OCI-LY7 (cell line): Measurements from ENCODE around the gene SPG21. TPM values are rescaled to one million over a fixed set of nuclear protein-coding genes. Genes with fewer than 3 reads are reported as not detected.

Experiments
- BruUV-seq: library from RNA; stranded (reverse); fragments of 400-500 nt; replicated peaks from 2 replicates; lab custom pipeline; 2021; lab: Mats Ljungman, UMichigan
- CTCF ChIA-PET: fragments of 300-600 bp; sonication (Branson Sonifier 250); formaldehyde crosslinking; loops from one replicate; lab custom pipeline; 2022; ENCODE audit warnings: antibody characterized with exemption; ENCODE audit not compliant: unreplicated experiment; lab: Charles Lee
- POLR2A ChIA-PET: fragments of 300-600 bp; sonication (Branson Sonifier 250); formaldehyde crosslinking; loops from one replicate; lab custom pipeline; 2022; ENCODE audit warnings: antibody characterized with exemption; lab: Charles Lee
- DNase-seq: peaks from one replicate; pipeline ENCODE4 v3.0.0-alpha.2; 2015; ENCODE audit warnings: low spot score
- H2AFZ ChIP-seq: fragments of 200-600 bp; sonication (generic), shearing (Covaris generic); 2 replicates; pipeline ENCODE4 v1.6.1; 2014; ENCODE audit warnings: mild to moderate bottlenecking, antibody characterized with exemption, low read length, moderate library complexity
- H3K27ac ChIP-seq: fragments of 200-600 bp; sonication (generic); 2 replicates; pipeline ENCODE4 v1.5.1; 2014; ENCODE audit warnings: mixed run types, low read depth, mild to moderate bottlenecking, moderate library complexity, low read length, inconsistent platforms; ENCODE audit not compliant: poor library complexity, severe bottlenecking
- H3K36me3 ChIP-seq: fragments of 200-600 bp; sonication (generic); 2 replicates; pipeline ENCODE4 v1.6.1; 2014; ENCODE audit warnings: mild to moderate bottlenecking, antibody characterized with exemption, low read length, moderate library complexity, mixed read lengths; ENCODE audit not compliant: insufficient read depth
- H3K4me1 ChIP-seq: fragments of 200-600 bp; sonication (generic); 2 replicates; pipeline ENCODE4 v1.5.1; 2014; ENCODE audit warnings: mild to moderate bottlenecking, low read length; ENCODE audit not compliant: insufficient read depth, poor library complexity, severe bottlenecking
- H3K4me2 ChIP-seq: fragments of 200-600 bp; sonication (generic); 2 replicates; pipeline ENCODE4 v1.6.1; 2014; ENCODE audit warnings: mild to moderate bottlenecking, low read length
- H3K4me3 ChIP-seq: fragments of 200-600 bp; sonication (generic); 2 replicates; pipeline ENCODE4 v1.5.1; 2014; ENCODE audit warnings: mild to moderate bottlenecking, low read depth, low read length; ENCODE audit not compliant: poor library complexity, severe bottlenecking
- H3K79me2 ChIP-seq: fragments of 200-600 bp; sonication (generic); 2 replicates; pipeline ENCODE4 v1.6.1; 2016; ENCODE audit warnings: low read depth, mild to moderate bottlenecking, low read length, moderate library complexity, mixed read lengths; ENCODE audit not compliant: insufficient read depth
- H3K9me2 ChIP-seq: fragments of 200-600 bp; sonication (generic); 2 replicates; pipeline ENCODE4 v1.6.1; 2016; ENCODE audit warnings: mild to moderate bottlenecking, low read length, mixed read lengths; ENCODE audit not compliant: insufficient read depth
- H3K9me3 ChIP-seq: fragments of 200-600 bp; sonication (generic); 2 replicates; pipeline ENCODE4 v1.6.1; 2014; ENCODE audit warnings: mild to moderate bottlenecking, mixed run types, low read length, mixed read lengths
- H4K20me1 ChIP-seq: fragments of 200-600 bp; sonication (generic); 2 replicates; pipeline ENCODE4 v1.6.1; 2014; ENCODE audit warnings: mild to moderate bottlenecking, antibody characterized with exemption, low read length, moderate library complexity, mixed read lengths; ENCODE audit not compliant: insufficient read depth
- EZH2phosphoT487 ChIP-seq: fragments of 200-600 bp; sonication (generic); IDR thresholded peaks from 2 replicates; pipeline ENCODE4 v1.6.1; 2018; ENCODE audit warnings: low read depth, borderline replicate concordance, mild to moderate bottlenecking, mixed run types, antibody characterized with exemption, low read length, moderate library complexity, mixed read lengths
- intact Hi-C: fragments of 100-400 bp; cut with micrococcal nuclease; formaldehyde crosslinking; loops from one replicate; pipeline ENCODE4 v1.10.0; 2022; ENCODE audit not compliant: unreplicated experiment
- total RNA-seq, 2 experiments: library from RNA; depleted of rRNA in 1 of 2; stranded (reverse); fragments of >200 nt in 1 of 2; shearing (Covaris generic) in 1 of 2; gene quantifications; 2 replicates each; pipeline ENCODE4 v1.2.3, GENCODE V29; 2014 to 2022
- TF ChIP-seq, protein P1 (sequence below): fragments of 200-600 bp; sonication (generic); conservative IDR thresholded peaks from 2 replicates; pipeline ENCODE4 v1.5.1; 2014; ENCODE audit warnings: mild to moderate bottlenecking, antibody characterized with exemption, low read length, moderate library complexity, mixed read lengths

Gene SPG21
- total RNA-seq, 2 experiments from 2014 or later, result 56.4 to 83.9 TPM

GRCh38 chr15:65008983-65009382, 19.3 kb upstream of the SPG21 start:
- BruUV-seq, result no TSS peak
- intact Hi-C loops, result no loop called here
- no peak for TF ChIP-seq EZH2phosphoT487
- TF ChIP-seq, protein P1, sequence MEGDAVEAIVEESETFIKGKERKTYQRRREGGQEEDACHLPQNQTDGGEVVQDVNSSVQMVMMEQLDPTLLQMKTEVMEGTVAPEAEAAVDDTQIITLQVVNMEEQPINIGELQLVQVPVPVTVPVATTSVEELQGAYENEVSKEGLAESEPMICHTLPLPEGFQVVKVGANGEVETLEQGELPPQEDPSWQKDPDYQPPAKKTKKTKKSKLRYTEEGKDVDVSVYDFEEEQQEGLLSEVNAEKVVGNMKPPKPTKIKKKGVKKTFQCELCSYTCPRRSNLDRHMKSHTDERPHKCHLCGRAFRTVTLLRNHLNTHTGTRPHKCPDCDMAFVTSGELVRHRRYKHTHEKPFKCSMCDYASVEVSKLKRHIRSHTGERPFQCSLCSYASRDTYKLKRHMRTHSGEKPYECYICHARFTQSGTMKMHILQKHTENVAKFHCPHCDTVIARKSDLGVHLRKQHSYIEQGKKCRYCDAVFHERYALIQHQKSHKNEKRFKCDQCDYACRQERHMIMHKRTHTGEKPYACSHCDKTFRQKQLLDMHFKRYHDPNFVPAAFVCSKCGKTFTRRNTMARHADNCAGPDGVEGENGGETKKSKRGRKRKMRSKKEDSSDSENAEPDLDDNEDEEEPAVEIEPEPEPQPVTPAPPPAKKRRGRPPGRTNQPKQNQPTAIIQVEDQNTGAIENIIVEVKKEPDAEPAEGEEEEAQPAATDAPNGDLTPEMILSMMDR, result peak; percentile 52; the same call in 1 of the 2 replicates
- Histone ChIP-seq H3K79me2 (no peaks in the 10 kb centered on the region), H3K9me3 (peaks cover 3% of the 10 kb centered on the region; the same call in 1 of the 2 replicates), H3K4me3 (no peak overlapping the region), H3K27ac (no peak overlapping the region), H3K4me1 (no peaks in the 10 kb centered on the region), H3K36me3 (peaks cover 19% of the 10 kb centered on the region), H4K20me1 (no peaks in the 10 kb centered on the region), H2AFZ (no peak overlapping the region), H3K9me2 (no peaks in the 10 kb centered on the region), H3K4me2 (no peak overlapping the region)
- ChIA-PET POLR2A (interaction anchor here (1.0 to 1.8 kb wide), 2 partner anchors 9 to 12 kb away, joined by 3 to 7 read pairs; no protein-coding TSS in a partner anchor), CTCF (interaction anchor here (0.6 kb wide), 1 partner anchor 114 kb away, joined by 3 read pairs; no protein-coding TSS in a partner anchor)
- DNase-seq, result peak; percentile 21

GRCh38 chr15:65006876-65007275, 17.2 kb upstream of the SPG21 start:
- POLR2A ChIA-PET, result interaction anchor here (1.1 kb wide), 1 partner anchor 20 kb away, joined by 3 read pairs; no protein-coding TSS in a partner anchor
- TF ChIP-seq, protein P1, result no peak
- no peak for TF ChIP-seq EZH2phosphoT487
- intact Hi-C loops, result no loop called here
- no peak overlapping the region for H3K4me2 ChIP-seq
- no peak overlapping the region for H3K4me3 ChIP-seq
- H3K79me2 ChIP-seq, result no peaks in the 10 kb centered on the region
- CTCF ChIA-PET, result no interaction called here
- H3K4me1 ChIP-seq, result no peaks in the 10 kb centered on the region
- BruUV-seq, result no TSS peak
- no peak overlapping the region for H2AFZ ChIP-seq
- no peak overlapping the region for H3K27ac ChIP-seq
- no peaks in the 10 kb centered on the region for H3K9me2 ChIP-seq
- no peaks in the 10 kb centered on the region for H3K9me3 ChIP-seq
- DNase-seq, result no peak
- H4K20me1 ChIP-seq, result no peaks in the 10 kb centered on the region
- H3K36me3 ChIP-seq, result peaks cover 15% of the 10 kb centered on the region

GRCh38 chr15:65004993-65005392, 15.3 kb upstream of the SPG21 start:
- no peak overlapping the region for H3K4me2 ChIP-seq
- no peak overlapping the region for H2AFZ ChIP-seq
- H3K79me2 ChIP-seq, result no peaks in the 10 kb centered on the region
- no TSS peak for BruUV-seq
- H3K9me3 ChIP-seq, result no peaks in the 10 kb centered on the region
- H3K4me3 ChIP-seq, result no peak overlapping the region
- no peaks in the 10 kb centered on the region for H3K4me1 ChIP-seq
- H3K9me2 ChIP-seq, result no peaks in the 10 kb centered on the region
- DNase-seq, result no peak
- peaks cover 11% of the 10 kb centered on the region for H3K36me3 ChIP-seq
- CTCF ChIA-PET, result no interaction called here
- no peaks in the 10 kb centered on the region for H4K20me1 ChIP-seq
- H3K27ac ChIP-seq, result no peak overlapping the region
- intact Hi-C loops, result no loop called here
- POLR2A ChIA-PET, result interaction anchor here (0.7 kb wide), 2 partner anchors 19 to 894 kb away, joined by 4 read pairs; no protein-coding TSS in a partner anchor
- TF ChIP-seq EZH2phosphoT487, result no peak
- TF ChIP-seq, protein P1, result no peak
